Measurements from ENCODE around the gene VPS33A.

VPS33A gene

GRCh38 chr12:122194804-122195203, 71.5 kb downstream of the VPS33A start:
- Histone ChIP-seq H3K9me2 (ENCODE audit: low read depth, low read length) (no peaks in the 10 kb centered on the region), H3K4me1 (ENCODE audit: insufficient read depth, low read length, severe bottlenecking) (peaks cover 26% of the 10 kb centered on the region), H3K9ac (ENCODE audit: low read length) (no peak overlapping the region), H3K4me2 (ENCODE audit: low read length) (no peak overlapping the region), H3K9me3 (ENCODE audit: low read length) (peaks cover 16% of the 10 kb centered on the region; the same call in 1 of the 2 replicates), H3K27me3 (ENCODE audit: insufficient read depth, low read length) (no peaks in the 10 kb centered on the region), H4K20me1 (ENCODE audit: insufficient read depth, low read length) (no peaks in the 10 kb centered on the region), H2AFZ (ENCODE audit: low read length) (no peak overlapping the region), H3K36me3 (ENCODE audit: insufficient read depth, low read length) (peaks cover 6% of the 10 kb centered on the region; the same call in 1 of the 2 replicates), H3K79me2 (ENCODE audit: insufficient read depth, low read length) (no peaks in the 10 kb centered on the region), H3K4me3 (ENCODE audit: low read depth, low read length, poor library complexity, severe bottlenecking) (no peak overlapping the region), H3K27ac (ENCODE audit: low read depth, low read length, poor library complexity, severe bottlenecking) (no peak overlapping the region), H3F3A (ENCODE audit: insufficient read depth, low read length) (no peaks in the 10 kb centered on the region)
- no peak for TF ChIP-seq EZH2 (IDR thresholded peaks at IDR 0.05; ENCODE audit: borderline replicate concordance, low read length)
- TF ChIP-seq CTCF (IDR thresholded peaks at IDR 0.05; ENCODE audit: low read length): no peak

- Histone ChIP-seq H3K9me2 (ENCODE audit: low read depth, low read length) (no peaks in the 10 kb centered on the region), H3K9ac (ENCODE audit: low read length) (no peak overlapping the region), H3F3A (ENCODE audit: insufficient read depth, low read length) (no peaks in the 10 kb centered on the region), H3K27me3 (ENCODE audit: insufficient read depth, low read length) (no peaks in the 10 kb centered on the region; the same call in 1 of the 2 replicates), H3K79me2 (ENCODE audit: insufficient read depth, low read length) (no peaks in the 10 kb centered on the region), H4K20me1 (ENCODE audit: insufficient read depth, low read length) (no peaks in the 10 kb centered on the region), H3K36me3 (ENCODE audit: insufficient read depth, low read length) (peaks cover 6% of the 10 kb centered on the region; the same call in 1 of the 2 replicates), H3K4me1 (ENCODE audit: insufficient read depth, low read length, severe bottlenecking) (peaks cover 7% of the 10 kb centered on the region), H3K4me3 (ENCODE audit: low read depth, low read length, poor library complexity, severe bottlenecking) (no peak overlapping the region), H3K27ac (ENCODE audit: low read depth, low read length, poor library complexity, severe bottlenecking) (no peak overlapping the region), H2AFZ (ENCODE audit: low read length) (no peak overlapping the region), H3K4me2 (ENCODE audit: low read length) (no peak overlapping the region), H3K9me3 (ENCODE audit: low read length) (peaks cover 16% of the 10 kb centered on the region; the same call in 1 of the 2 replicates)
- TF ChIP-seq CTCF (IDR thresholded peaks at IDR 0.05; ENCODE audit: low read length) (no peak), EZH2 (IDR thresholded peaks at IDR 0.05; ENCODE audit: borderline replicate concordance, low read length) (no peak)
These were observed 73.9 kb downstream of the VPS33A start for GRCh38 chr12:122192441-122192840.

- Histone ChIP-seq H3F3A (ENCODE audit: insufficient read depth, low read length) (no peaks in the 10 kb centered on the region), H3K79me2 (ENCODE audit: insufficient read depth, low read length) (no peaks in the 10 kb centered on the region), H3K9me3 (ENCODE audit: low read length) (peaks cover 16% of the 10 kb centered on the region; the same call in 1 of the 2 replicates), H3K4me2 (ENCODE audit: low read length) (no peak overlapping the region), H3K4me3 (ENCODE audit: low read depth, low read length, poor library complexity, severe bottlenecking) (no peak overlapping the region), H3K36me3 (ENCODE audit: insufficient read depth, low read length) (peaks cover 5% of the 10 kb centered on the region; the same call in 1 of the 2 replicates), H3K27me3 (ENCODE audit: insufficient read depth, low read length) (no peaks in the 10 kb centered on the region; the same call in 1 of the 2 replicates), H2AFZ (ENCODE audit: low read length) (no peak overlapping the region), H3K4me1 (ENCODE audit: insufficient read depth, low read length, severe bottlenecking) (no peaks in the 10 kb centered on the region), H3K9me2 (ENCODE audit: low read depth, low read length) (no peaks in the 10 kb centered on the region), H4K20me1 (ENCODE audit: insufficient read depth, low read length) (no peaks in the 10 kb centered on the region), H3K27ac (ENCODE audit: low read depth, low read length, poor library complexity, severe bottlenecking) (no peak overlapping the region), H3K9ac (ENCODE audit: low read length) (no peak overlapping the region)
- TF ChIP-seq EZH2 (IDR thresholded peaks at IDR 0.05; ENCODE audit: borderline replicate concordance, low read length) (no peak), CTCF (IDR thresholded peaks at IDR 0.05; ENCODE audit: low read length) (peak; percentile 96)
These were observed 75.2 kb downstream of the VPS33A start for GRCh38 chr12:122190842-122191668.
